Upper lobe of left lung (tissue), 6 donors: ENCODE measurements around the gene HOXA7. TPM values are rescaled to one million over a fixed set of nuclear protein-coding genes. Genes with fewer than 3 reads are reported as not detected.

Experiments
- ATAC-seq, 2 donors: fragments of 200-7000 bp; cut with Tn5 transposase; one replicate each; pipeline ENCODE4 v1.9.1; 2022; ENCODE audit warnings: mild to moderate bottlenecking in 2 of 2, moderate library complexity in 2 of 2; ENCODE audit not compliant: low FRiP score in 2 of 2
- DNase-seq, 2 donors: peaks; one replicate each; pipeline ENCODE4 v3.0.0-alpha.2; 2019 to 2020
- H3K27ac ChIP-seq, 4 donors: fragments of 200-600 bp; sonication (generic); one replicate each; pipeline ENCODE4 v1.5.1; 2016 to 2019
- H3K27me3 ChIP-seq, 4 donors: fragments of 200-600 bp; sonication (generic); one replicate each; pipeline ENCODE4 v1.5.1; 2017 to 2019
- H3K36me3 ChIP-seq, 4 donors: fragments of 200-600 bp; sonication (generic); one replicate each; pipeline ENCODE4 v1.5.1; 2016 to 2019
- H3K4me1 ChIP-seq, 4 donors: fragments of 200-600 bp; sonication (generic); one replicate each; pipeline ENCODE4 v1.5.1; 2018 to 2019
- H3K4me3 ChIP-seq, 4 donors: fragments of 200-600 bp; sonication (generic); one replicate each; pipeline ENCODE4 v1.5.1; 2017 to 2019; ENCODE audit warnings: mild to moderate bottlenecking in 2 of 4, moderate library complexity in 1 of 4
- H3K9me3 ChIP-seq, 4 donors: fragments of 200-600 bp; sonication (generic); one replicate each; pipeline ENCODE4 v1.5.1; 2018 to 2019
- EP300 ChIP-seq, 4 donors: sonication (generic); formaldehyde crosslinking; IDR thresholded peaks; one replicate each; pipeline ENCODE4 v1.5.1; 2017; ENCODE audit warnings: antibody characterized with exemption in 4 of 4, control low read depth in 2 of 4
- POLR2A ChIP-seq, 4 donors: fragments of 450-650 bp; IDR thresholded peaks; one replicate each; pipeline ENCODE4 v1.5.1; 2016 to 2017; ENCODE audit warnings: antibody characterized with exemption in 4 of 4, mild to moderate bottlenecking in 2 of 4
- POLR2AphosphoS5 ChIP-seq, 2 donors: sonication (generic); formaldehyde crosslinking; IDR thresholded peaks; one replicate each; pipeline ENCODE4 v1.5.1; 2017; ENCODE audit warnings: antibody characterized with exemption in 2 of 2
- WGBS, 2 donors: methylation state at CpG; one replicate each; pipeline ENCODE4 v1.1.5; 2017 to 2018; 5-methylcytosine and 5-hydroxymethylcytosine counted together
- total RNA-seq, 6 donors: library from RNA; depleted of rRNA in 4 of 6; stranded (reverse); fragments of >200 nt in 4 of 6; gene quantifications; one replicate each; pipeline versions ENCODE4 v1.1.0 to v1.2.1, GENCODE V29; 2016 to 2021
- TF ChIP-seq, protein P1 (sequence below), 6 experiments: fragments of 450-650 bp in 4 of 6; fragments of 200-600 bp in 2 of 6; sonication (generic) in 2 of 6; IDR thresholded peaks; one replicate each; pipeline ENCODE4 v1.5.1; 2016 to 2019; ENCODE audit warnings: antibody characterized with exemption in 6 of 6
- donor health status: DM: no; HTN: no; CAD: no; lungs with moderate emphysema.
- donor health status: DM: no; HTN: yes; CAD: no; lungs with severe emphysema.

The HOXA7 gene
- total RNA-seq, 6 donors from 2014 or later = 0.46 to 3.3 (median 2.5) TPM; not detected in 2

- TF ChIP-seq, protein P1, sequence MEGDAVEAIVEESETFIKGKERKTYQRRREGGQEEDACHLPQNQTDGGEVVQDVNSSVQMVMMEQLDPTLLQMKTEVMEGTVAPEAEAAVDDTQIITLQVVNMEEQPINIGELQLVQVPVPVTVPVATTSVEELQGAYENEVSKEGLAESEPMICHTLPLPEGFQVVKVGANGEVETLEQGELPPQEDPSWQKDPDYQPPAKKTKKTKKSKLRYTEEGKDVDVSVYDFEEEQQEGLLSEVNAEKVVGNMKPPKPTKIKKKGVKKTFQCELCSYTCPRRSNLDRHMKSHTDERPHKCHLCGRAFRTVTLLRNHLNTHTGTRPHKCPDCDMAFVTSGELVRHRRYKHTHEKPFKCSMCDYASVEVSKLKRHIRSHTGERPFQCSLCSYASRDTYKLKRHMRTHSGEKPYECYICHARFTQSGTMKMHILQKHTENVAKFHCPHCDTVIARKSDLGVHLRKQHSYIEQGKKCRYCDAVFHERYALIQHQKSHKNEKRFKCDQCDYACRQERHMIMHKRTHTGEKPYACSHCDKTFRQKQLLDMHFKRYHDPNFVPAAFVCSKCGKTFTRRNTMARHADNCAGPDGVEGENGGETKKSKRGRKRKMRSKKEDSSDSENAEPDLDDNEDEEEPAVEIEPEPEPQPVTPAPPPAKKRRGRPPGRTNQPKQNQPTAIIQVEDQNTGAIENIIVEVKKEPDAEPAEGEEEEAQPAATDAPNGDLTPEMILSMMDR (IDR thresholded peaks at IDR 0.05) = no peak
- TF ChIP-seq EP300 (IDR thresholded peaks at IDR 0.05) (no peak), POLR2AphosphoS5 (IDR thresholded peaks at IDR 0.05) (no peak), POLR2A (IDR thresholded peaks at IDR 0.05) (no peak)
- Histone ChIP-seq H3K4me1 (peaks cover 16 to 34% (median 30%) of the 10 kb centered on the region in 4 donors), H3K27me3 (peaks cover 0 to 3% (median 0%) of the 10 kb centered on the region in 4 donors), H3K9me3 (no peaks in the 10 kb centered on the region), H3K4me3 (peak overlapping the region in 1 of 4 donors; percentile 72), H3K27ac (peak overlapping the region in 3 of 4 donors; percentile 60 to 95 (median 92)), H3K36me3 (no peaks in the 10 kb centered on the region)
- ATAC-seq = no peak
- DNase-seq = no peak
- WGBS, 2 donors = 25 to 41% methylated on average over 4 of the region's 4 CpGs
Observed at GRCh38 chr7:27112361-27112760, 44.1 kb downstream of the HOXA7 start.

DNA sequence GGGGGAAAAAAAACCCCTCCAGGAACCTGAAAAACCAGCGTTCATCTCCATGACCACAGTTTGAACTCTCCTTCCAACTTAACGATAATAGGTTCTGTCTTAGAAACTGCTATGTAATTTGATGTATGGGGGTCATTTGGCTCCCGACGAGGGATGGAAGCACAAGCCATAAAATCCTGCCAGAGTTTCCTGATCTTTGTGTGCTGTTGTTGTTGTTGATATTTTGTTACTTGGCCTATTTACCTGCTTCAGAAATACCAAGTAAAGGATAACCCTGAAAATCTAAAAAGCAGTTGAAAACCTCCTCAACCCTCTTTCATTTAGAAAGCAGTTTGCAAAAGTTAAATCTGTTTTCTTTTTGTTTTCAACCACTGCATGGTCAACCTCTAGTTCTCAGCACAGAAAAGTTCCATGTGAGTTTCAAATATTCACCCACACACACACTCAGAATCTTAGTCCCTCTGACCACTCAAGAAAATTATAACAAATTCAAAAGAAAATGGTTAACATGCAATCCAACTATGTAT, 44.7 kb downstream of the HOXA7 start:
- H3K9me3 ChIP-seq = no peaks in the 10 kb centered on the region
- ATAC-seq (no peak), DNase-seq (no peak)
- no peaks in the 10 kb centered on the region for H3K36me3 ChIP-seq
- WGBS, 2 donors = 36 to 57% methylated on average over 4 of the region's 4 CpGs
- H3K4me3 ChIP-seq = peak overlapping the region in 1 of 4 donors; percentile 72
- H3K27me3 ChIP-seq = peaks cover 0 to 3% (median 0%) of the 10 kb centered on the region in 4 donors
- TF ChIP-seq POLR2AphosphoS5 (IDR thresholded peaks at IDR 0.05) = no peak
- TF ChIP-seq POLR2A (IDR thresholded peaks at IDR 0.05) = no peak
- TF ChIP-seq, protein P1 (IDR thresholded peaks at IDR 0.05) = no peak
- TF ChIP-seq EP300 (IDR thresholded peaks at IDR 0.05) = no peak
- H3K27ac ChIP-seq = peak overlapping the region; percentile 44 to 95 (median 60)
- peaks cover 16 to 37% (median 34%) of the 10 kb centered on the region in 4 donors for H3K4me1 ChIP-seq

DNA sequence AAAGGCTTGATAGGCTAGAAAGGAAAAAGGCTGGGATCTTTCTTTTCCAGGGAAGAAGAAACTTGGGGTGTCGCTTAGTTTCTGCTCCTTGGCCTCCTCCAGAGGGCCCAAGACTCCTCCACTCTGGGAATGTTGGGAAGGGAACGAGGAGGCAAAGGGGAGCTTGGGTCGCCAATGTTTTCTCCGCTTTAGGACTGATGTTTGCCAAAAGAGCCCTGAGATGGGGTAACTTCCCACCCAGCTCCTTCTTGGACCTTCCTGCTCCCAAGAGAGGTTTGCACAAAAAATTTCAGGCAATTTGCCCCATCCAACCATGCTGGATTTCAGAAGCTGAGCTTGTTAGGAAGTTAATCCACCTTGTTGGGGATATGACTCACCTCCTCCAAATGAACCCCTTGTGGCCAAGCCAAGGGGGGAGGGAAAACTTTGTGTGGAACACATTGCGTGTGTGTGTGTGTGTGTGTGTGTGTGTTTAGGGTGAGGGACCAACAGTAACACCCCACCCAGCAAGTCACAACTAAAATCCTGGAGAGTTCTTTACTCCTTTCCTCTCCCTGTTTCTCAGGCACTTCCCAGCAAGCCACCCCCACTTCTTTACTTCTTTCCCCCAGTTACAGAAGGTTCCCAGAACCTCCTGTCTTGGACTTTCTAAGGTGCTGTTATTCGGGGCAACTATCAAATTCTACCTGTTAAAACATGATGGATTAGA, 45.3 kb downstream of the HOXA7 start:
- Histone ChIP-seq H3K27ac (peak overlapping the region; percentile 44 to 95 (median 60)), H3K4me3 (peak overlapping the region in 2 of 4 donors; percentile 27 to 72), H3K9me3 (no peaks in the 10 kb centered on the region), H3K4me1 (peaks cover 16 to 37% (median 35%) of the 10 kb centered on the region in 4 donors), H3K36me3 (no peaks in the 10 kb centered on the region), H3K27me3 (peaks cover 0 to 3% (median 0%) of the 10 kb centered on the region in 4 donors)
- no peak for DNase-seq
- 45 to 68% methylated on average over 6 of the region's 6 CpGs for WGBS, 2 donors
- peak in 1 of 2 donors; percentile 22 for ATAC-seq
- TF ChIP-seq POLR2AphosphoS5 (IDR thresholded peaks at IDR 0.05) (peak in 1 of 2 donors; percentile 67), EP300 (IDR thresholded peaks at IDR 0.05) (no peak)

DNA sequence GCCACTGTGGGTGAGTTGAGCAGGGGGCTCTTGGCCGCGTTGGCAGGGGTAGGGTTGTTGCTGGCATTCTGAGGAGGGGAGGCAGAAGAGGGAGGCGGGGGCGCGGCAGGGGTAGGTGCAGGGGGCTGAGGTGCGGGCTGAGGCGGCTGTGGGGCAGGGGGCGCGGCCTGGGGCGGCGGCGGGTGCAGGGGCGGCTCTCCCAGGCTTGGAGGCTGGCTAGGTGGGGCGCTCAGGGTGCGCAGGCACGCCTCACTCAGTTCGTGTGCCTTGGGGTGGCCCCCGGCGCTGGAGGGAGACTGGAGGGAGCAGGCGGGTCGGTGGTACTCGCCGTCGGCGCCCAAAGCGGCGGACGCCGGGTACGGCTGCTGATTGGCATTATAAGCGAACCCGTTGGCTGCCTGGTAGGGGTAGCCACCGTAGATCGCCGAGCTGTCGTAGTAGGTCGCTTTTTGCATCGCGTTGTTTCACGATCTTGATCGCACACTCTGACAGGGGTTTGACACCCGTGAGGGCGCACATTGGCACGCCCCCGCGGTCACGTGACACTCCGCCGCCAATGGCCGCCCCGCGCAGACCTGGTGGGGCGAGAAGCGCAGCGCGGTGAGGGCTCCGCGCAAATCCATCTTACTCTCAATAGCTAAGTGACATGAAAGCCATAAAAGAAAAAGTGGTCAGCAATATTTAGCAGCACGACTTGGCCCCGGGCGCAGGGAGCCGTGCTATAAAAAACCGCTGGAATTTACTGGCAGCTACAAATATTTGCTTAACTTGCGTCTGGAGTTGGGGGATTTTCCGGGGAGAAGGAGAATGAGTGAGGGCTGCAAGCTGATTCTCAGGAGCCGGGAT, 46.1 kb downstream of the HOXA7 start:
- Histone ChIP-seq H3K27me3 (peaks cover 0 to 3% (median 0%) of the 10 kb centered on the region in 4 donors), H3K9me3 (no peaks in the 10 kb centered on the region), H3K27ac (peak overlapping the region; percentile 60 to 95 (median 76)), H3K36me3 (no peaks in the 10 kb centered on the region), H3K4me1 (peaks cover 16 to 38% (median 35%) of the 10 kb centered on the region in 4 donors), H3K4me3 (peak overlapping the region in 2 of 4 donors; percentile 20 to 27)
- peak in 1 of 2 donors; percentile 55 for ATAC-seq
- 62 to 75% methylated on average over 53 to 66 of the region's 66 CpGs for WGBS, 2 donors
- DNase-seq = peak in 1 of 2 donors; percentile 93
- no peak for TF ChIP-seq EP300 (IDR thresholded peaks at IDR 0.05)
- TF ChIP-seq POLR2AphosphoS5 (IDR thresholded peaks at IDR 0.05) = peak in 1 of 2 donors; percentile 45

- 63 to 86% methylated on average over 3 to 4 of the region's 4 CpGs for WGBS, 2 donors
- Histone ChIP-seq H3K36me3 (no peaks in the 10 kb centered on the region), H3K9me3 (no peaks in the 10 kb centered on the region), H3K27me3 (peaks cover 0 to 5% (median under 1%) of the 10 kb centered on the region in 4 donors), H3K4me1 (peaks cover 16 to 45% (median 35%) of the 10 kb centered on the region in 4 donors), H3K27ac (peak overlapping the region; percentile 89 to 95 (median 94)), H3K4me3 (no peak overlapping the region)
- no peak for TF ChIP-seq POLR2A (IDR thresholded peaks at IDR 0.05)
- no peak for TF ChIP-seq POLR2AphosphoS5 (IDR thresholded peaks at IDR 0.05)
- TF ChIP-seq, protein P1 (IDR thresholded peaks at IDR 0.05) = no peak
- no peak for TF ChIP-seq EP300 (IDR thresholded peaks at IDR 0.05)
- DNase-seq (no peak), ATAC-seq (no peak)
Observed at GRCh38 chr7:27109466-27110185, 46.8 kb downstream of the HOXA7 start.
